SK-N-SH (cell line): ENCODE results near the gene TRPC5OS. TPM values are rescaled to one million over a fixed set of nuclear protein-coding genes. Genes with fewer than 3 reads are reported as not detected.

Source experiments
- CTCF ChIA-PET: fragments of 300-600, 350-600 bp; formaldehyde crosslinking; extraction: SDS; loops from one replicate; lab custom pipeline; 2021; lab: Yijun Ruan, JAX
- POLR2A ChIA-PET: fragments of 350-600 bp; sonication (Branson Sonifier 250); formaldehyde crosslinking; extraction: SDS; loops from one replicate; lab custom pipeline; 2020; ENCODE audit warnings: antibody characterized with exemption, inconsistent platforms; lab: Yijun Ruan, JAX
- DNase-seq: peaks from one replicate; pipeline ENCODE4 v3.0.0; 2012
- H2AFZ ChIP-seq: fragments of 200-600 bp; sonication (generic); 2 replicates; pipeline ENCODE4 v1.8.1; 2016; ENCODE audit warnings: antibody characterized with exemption, mild to moderate bottlenecking, low read depth
- H3F3A ChIP-seq: fragments of 200-600 bp; sonication (generic); replicated peaks from 2 replicates; pipeline ENCODE3; 2016; ENCODE audit warnings: antibody characterized with exemption, mild to moderate bottlenecking; ENCODE audit not compliant: insufficient read depth
- H3K27ac ChIP-seq, 2 experiments: fragments of 200-500 bp in 1 of 2; fragments of 200-600 bp in 1 of 2; sonication (Bioruptor generic) in 1 of 2; sonication (generic), shearing (Covaris generic) in 1 of 2; 2 replicates each; pipeline versions ENCODE4 v1.5.1 to v1.6.1; 2014 to 2016; ENCODE audit warnings: low read depth in 2 of 2, inconsistent platforms in 1 of 2, low read length in 1 of 2, mild to moderate bottlenecking in 1 of 2, mixed read lengths in 1 of 2
- H3K27me3 ChIP-seq: fragments of 200-600 bp; sonication (generic), shearing (Covaris generic); 2 replicates; pipeline ENCODE4 v1.6.1; 2016; ENCODE audit warnings: mixed run types; ENCODE audit not compliant: insufficient read depth
- H3K36me3 ChIP-seq, 2 experiments: fragments of 200-500 bp in 1 of 2; fragments of 200-600 bp in 1 of 2; sonication (Bioruptor generic) in 1 of 2; sonication (generic) in 1 of 2; replicated peaks in 1 of 2; 2 replicates each; pipeline versions ENCODE3 to v1.5.1; 2014 to 2016; ENCODE audit warnings: low read length in 1 of 2, mild to moderate bottlenecking in 1 of 2; ENCODE audit not compliant: insufficient read depth in 2 of 2, control insufficient read depth in 1 of 2
- H3K4me1 ChIP-seq, 2 experiments: fragments of 200-500 bp in 1 of 2; fragments of 200-600 bp in 1 of 2; sonication (Bioruptor generic) in 1 of 2; sonication (generic), shearing (Covaris generic) in 1 of 2; 2 replicates each; pipeline versions ENCODE4 v1.5.1 to v1.6.1; 2014 to 2016; ENCODE audit warnings: low read depth in 1 of 2, low read length in 1 of 2, mixed run types in 1 of 2; ENCODE audit not compliant: insufficient read depth in 2 of 2, control insufficient read depth in 1 of 2
- H3K4me2 ChIP-seq: fragments of 200-600 bp; sonication (generic), shearing (Covaris generic); 2 replicates; pipeline ENCODE4 v1.6.1; 2017; ENCODE audit warnings: mixed run types
- H3K4me3 ChIP-seq, 2 experiments: fragments of 200-500 bp in 1 of 2; fragments of 200-600 bp in 1 of 2; sonication (Bioruptor generic) in 1 of 2; sonication (generic), shearing (Covaris generic) in 1 of 2; 2 replicates each; pipeline versions ENCODE4 v1.5.1 to v1.8.1; 2014 to 2016; ENCODE audit warnings: low read depth in 2 of 2, inconsistent platforms in 1 of 2, low read length in 1 of 2, mild to moderate bottlenecking in 1 of 2, mixed read lengths in 1 of 2, moderate library complexity in 1 of 2
- H3K79me2 ChIP-seq: fragments of 200-600 bp; sonication (generic); 2 replicates; pipeline ENCODE4 v1.8.1; 2017; ENCODE audit warnings: mild to moderate bottlenecking; ENCODE audit not compliant: insufficient read depth
- H3K9ac ChIP-seq: fragments of 200-600 bp; sonication (generic); 2 replicates; pipeline ENCODE4 v1.6.1; 2017; ENCODE audit warnings: mixed run types
- H3K9me2 ChIP-seq: fragments of 200-600 bp; sonication (generic); 2 replicates; pipeline ENCODE4 v1.6.1; 2017; ENCODE audit warnings: mixed run types
- H3K9me3 ChIP-seq: fragments of 200-600 bp; sonication (generic); 2 replicates; pipeline ENCODE4 v1.6.1; 2017; ENCODE audit warnings: mixed run types, mild to moderate bottlenecking, moderate library complexity
- H4K20me1 ChIP-seq: fragments of 200-600 bp; sonication (generic); 2 replicates; pipeline ENCODE4 v1.6.1; 2017; ENCODE audit warnings: mild to moderate bottlenecking, mixed run types; ENCODE audit not compliant: insufficient read depth
- ELF1 ChIP-seq: IDR thresholded peaks from 2 replicates; pipeline ENCODE4 v1.4.0; 2012
- EZH2phosphoT487 ChIP-seq: fragments of 200-600 bp; sonication (generic); IDR thresholded peaks from 2 replicates; pipeline ENCODE4 v1.6.1; 2017; ENCODE audit warnings: low read depth, mixed run types, mild to moderate bottlenecking, antibody characterized with exemption, moderate library complexity, borderline replicate concordance
- FOSL2 ChIP-seq: IDR thresholded peaks from 2 replicates; pipeline ENCODE4 v1.4.0; 2012; ENCODE audit warnings: low read depth, mild to moderate bottlenecking, moderate library complexity, borderline replicate concordance
- FOXJ3 ChIP-seq: sonication (generic); formaldehyde crosslinking; IDR thresholded peaks from 2 replicates; pipeline ENCODE4 v1.5.1; 2020; ENCODE audit warnings: mild to moderate bottlenecking, missing genetic modification reagents
- FOXM1 ChIP-seq: IDR thresholded peaks from 2 replicates; pipeline ENCODE4 v1.4.0; 2012; ENCODE audit warnings: low read depth, mild to moderate bottlenecking
- GABPA ChIP-seq: IDR thresholded peaks from 2 replicates; pipeline ENCODE4 v1.4.0; 2012; ENCODE audit warnings: low read depth, mild to moderate bottlenecking
- JUND ChIP-seq: IDR thresholded peaks from 2 replicates; pipeline ENCODE4 v1.4.0; 2012
- NRF1 ChIP-seq: IDR thresholded peaks from 2 replicates; pipeline ENCODE4 v1.6.1; 2012; ENCODE audit warnings: low read depth, mild to moderate bottlenecking, low read length
- PBX3 ChIP-seq: IDR thresholded peaks from 2 replicates; pipeline ENCODE4; 2012
- RAD21 ChIP-seq: IDR thresholded peaks from 2 replicates; pipeline ENCODE4 v1.6.1; 2012; ENCODE audit warnings: mild to moderate bottlenecking, low read length
- RCOR1 ChIP-seq: fragments of 150-350 bp; IDR thresholded peaks from 2 replicates; pipeline ENCODE4 v1.6.1; 2017; ENCODE audit warnings: antibody characterized with exemption, low read length
- RFX5 ChIP-seq: IDR thresholded peaks from 2 replicates; pipeline ENCODE4 v1.6.1; 2012; ENCODE audit warnings: mild to moderate bottlenecking, improper control_type of control experiment, low read length
- RXRA ChIP-seq: IDR thresholded peaks from 2 replicates; pipeline ENCODE4 v1.4.0; 2012; ENCODE audit warnings: low read depth, mild to moderate bottlenecking, borderline replicate concordance
- SIN3A ChIP-seq: IDR thresholded peaks from 2 replicates; pipeline ENCODE4 v1.6.1; 2012; ENCODE audit warnings: low read depth, mild to moderate bottlenecking, low read length, moderate library complexity, borderline replicate concordance
- SMC3 ChIP-seq: IDR thresholded peaks from 2 replicates; pipeline ENCODE4 v1.6.1; 2012; ENCODE audit warnings: low read depth, low read length, improper control_type of control experiment
- TEAD4 ChIP-seq: IDR thresholded peaks from 2 replicates; pipeline ENCODE4 v1.4.0; 2012; ENCODE audit warnings: mild to moderate bottlenecking, borderline replicate concordance; ENCODE audit not compliant: insufficient read depth
- WGBS: methylation state at CpG from one replicate; pipeline ENCODE4 v1.1.6; 2017; ENCODE audit warnings: low lambda C conversion rate; 5-methylcytosine and 5-hydroxymethylcytosine counted together
- polyA plus RNA-seq, 3 experiments: library from polyadenylated mRNA; depleted of rRNA; stranded (reverse); fragments of >200 nt; gene quantifications; 2 replicates each; pipeline ENCODE4 v1.2.3, GENCODE V29; 2012
- TF ChIP-seq, protein P1 (sequence below): fragments of 150-350 bp; IDR thresholded peaks from 2 replicates; pipeline ENCODE4 v1.6.1; 2016; ENCODE audit warnings: mild to moderate bottlenecking, low read depth, low read length
- TF ChIP-seq, protein P2 (sequence below): IDR thresholded peaks from 2 replicates; pipeline ENCODE4 v1.4.0; 2012; ENCODE audit warnings: low read depth

TRPC5OS gene
- polyA plus RNA-seq (2012; rRNA removed), result not detected in 2 replicates
- not detected in 2 replicates for polyA plus RNA-seq (2012; cell fraction: cytosol; rRNA removed)
- polyA plus RNA-seq (2012; cell fraction: nucleus; rRNA removed), result not detected in 2 replicates

DNA sequence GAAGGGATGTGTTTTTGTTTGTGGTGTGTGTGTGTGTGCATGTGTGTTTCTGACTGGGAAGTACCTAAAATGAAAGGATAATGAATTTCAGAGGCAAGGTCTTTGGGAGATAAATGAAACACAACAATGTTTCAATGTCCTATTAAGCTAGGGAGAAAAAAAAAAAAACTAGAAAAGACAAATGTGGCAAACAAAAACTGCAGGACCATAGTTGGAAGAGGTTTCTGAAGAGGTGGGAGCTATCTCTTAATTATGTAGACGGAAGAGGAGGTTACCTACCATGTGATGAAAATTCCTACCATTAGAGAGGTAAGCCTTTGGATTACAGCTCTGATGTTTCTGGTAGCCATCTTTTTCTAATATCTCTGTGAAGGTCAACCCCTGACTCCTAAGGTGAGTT is at the start of gene TRPC5OS:
TSS of gene TRPC5OS (plus strand) at position 301 of the 400 bp plus-strand sequence. CDS start 25,669 bp downstream, outside the sequence.
- DNase-seq, result no peak
- H3K79me2 ChIP-seq, result no peaks in the 10 kb centered on the region
- no peaks in the 10 kb centered on the region for H3K9me3 ChIP-seq
- H3K36me3 ChIP-seq, result no peaks in the 10 kb centered on the region
- no peak within 1 kb of the TSS for H3K9ac ChIP-seq
- no peaks in the 10 kb centered on the region; the same call in 1 of the 2 replicates for H3K27me3 ChIP-seq
- no peaks in the 10 kb centered on the region for H3K9me2 ChIP-seq
- no peaks in the 10 kb centered on the region for H3K4me1 ChIP-seq
- no peaks in the 10 kb centered on the region for H3F3A ChIP-seq
- ChIA-PET CTCF (no interaction called here), POLR2A (no interaction called here)
- H4K20me1 ChIP-seq, result no peaks in the 10 kb centered on the region
- no peak within 1 kb of the TSS for H3K4me3 ChIP-seq
- no peak within 1 kb of the TSS for H2AFZ ChIP-seq
- WGBS, result 41% methylated on average over 1 of the region's 1 CpG
- H3K27ac ChIP-seq, result no peak within 1 kb of the TSS
- no peak within 1 kb of the TSS for H3K4me2 ChIP-seq
- no peak for TF ChIP-seq TEAD4
- no peak for TF ChIP-seq NRF1
- TF ChIP-seq RCOR1, result no peak
- TF ChIP-seq RAD21, result no peak
- TF ChIP-seq, protein P1, sequence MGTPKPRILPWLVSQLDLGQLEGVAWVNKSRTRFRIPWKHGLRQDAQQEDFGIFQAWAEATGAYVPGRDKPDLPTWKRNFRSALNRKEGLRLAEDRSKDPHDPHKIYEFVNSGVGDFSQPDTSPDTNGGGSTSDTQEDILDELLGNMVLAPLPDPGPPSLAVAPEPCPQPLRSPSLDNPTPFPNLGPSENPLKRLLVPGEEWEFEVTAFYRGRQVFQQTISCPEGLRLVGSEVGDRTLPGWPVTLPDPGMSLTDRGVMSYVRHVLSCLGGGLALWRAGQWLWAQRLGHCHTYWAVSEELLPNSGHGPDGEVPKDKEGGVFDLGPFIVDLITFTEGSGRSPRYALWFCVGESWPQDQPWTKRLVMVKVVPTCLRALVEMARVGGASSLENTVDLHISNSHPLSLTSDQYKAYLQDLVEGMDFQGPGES, result no peak
- TF ChIP-seq RFX5, result no peak
- no peak for TF ChIP-seq SIN3A
- no peak for TF ChIP-seq GABPA
- no peak for TF ChIP-seq FOXM1
- TF ChIP-seq SMC3, result no peak

- H2AFZ ChIP-seq, result no peak overlapping the region
- no peaks in the 10 kb centered on the region for H3K9me2 ChIP-seq
- no peak for DNase-seq
- H3K27ac ChIP-seq, result no peak overlapping the region
- no peaks in the 10 kb centered on the region for H3F3A ChIP-seq
- ChIA-PET POLR2A (no interaction called here), CTCF (no interaction called here)
- H3K27me3 ChIP-seq, result peaks cover 5% of the 10 kb centered on the region; the same call in 1 of the 2 replicates
- H3K4me2 ChIP-seq, result no peak overlapping the region
- WGBS, result 17% methylated on average over 2 of the region's 2 CpGs
- H3K9me3 ChIP-seq, result no peaks in the 10 kb centered on the region
- no peaks in the 10 kb centered on the region for H3K79me2 ChIP-seq
- H3K4me3 ChIP-seq, result no peak overlapping the region
- TF ChIP-seq RXRA (no peak), SMC3 (no peak)
- TF ChIP-seq, protein P2, sequence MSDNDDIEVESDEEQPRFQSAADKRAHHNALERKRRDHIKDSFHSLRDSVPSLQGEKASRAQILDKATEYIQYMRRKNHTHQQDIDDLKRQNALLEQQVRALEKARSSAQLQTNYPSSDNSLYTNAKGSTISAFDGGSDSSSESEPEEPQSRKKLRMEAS, result no peak
- H3K36me3 ChIP-seq, result no peaks in the 10 kb centered on the region
- H3K4me1 ChIP-seq, result no peaks in the 10 kb centered on the region
- H4K20me1 ChIP-seq, result no peaks in the 10 kb centered on the region
- H3K9ac ChIP-seq, result no peak overlapping the region
Observed at GRCh38 chrX:111829345-111829744, 46.6 kb upstream of the TRPC5OS start.

DNA sequence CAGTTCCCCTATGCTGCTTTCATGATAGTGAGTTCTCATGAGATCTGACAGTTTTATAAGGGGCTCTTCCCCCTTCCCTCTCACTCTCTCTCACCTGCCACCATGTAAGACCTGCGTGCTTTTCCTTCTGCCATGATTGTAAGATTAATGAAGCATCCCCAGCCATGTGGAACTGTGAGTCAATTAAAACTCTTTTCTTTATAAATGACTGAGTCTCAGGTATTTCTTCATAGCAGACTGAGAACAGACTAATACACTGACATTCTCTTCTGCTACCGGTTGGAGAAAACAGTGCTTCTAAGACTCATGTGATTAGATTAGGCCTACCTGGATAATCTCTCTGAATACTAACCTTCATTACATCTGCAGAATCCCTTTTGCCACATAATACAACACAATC is 45.4 kb upstream of the TRPC5OS start:
- TF ChIP-seq JUND, result no peak
- TF ChIP-seq ELF1, result no peak
- TF ChIP-seq SMC3, result no peak
- TF ChIP-seq RFX5, result no peak
- no peak for TF ChIP-seq PBX3
- no peak for TF ChIP-seq FOSL2
- TF ChIP-seq TEAD4, result no peak
- TF ChIP-seq FOXJ3, result no peak
- TF ChIP-seq EZH2phosphoT487, result no peak
- Histone ChIP-seq H3K9me3 (no peaks in the 10 kb centered on the region), H2AFZ (no peak overlapping the region), H3K27ac (no peak overlapping the region), H3K4me2 (no peak overlapping the region), H3K79me2 (no peaks in the 10 kb centered on the region), H3K4me1 (no peaks in the 10 kb centered on the region), H3F3A (no peaks in the 10 kb centered on the region), H3K9me2 (no peaks in the 10 kb centered on the region), H3K4me3 (no peak overlapping the region), H4K20me1 (no peaks in the 10 kb centered on the region), H3K9ac (no peak overlapping the region), H3K27me3 (peaks cover 5% of the 10 kb centered on the region; the same call in 1 of the 2 replicates), H3K36me3 (no peaks in the 10 kb centered on the region)
- no peak for DNase-seq
- CTCF ChIA-PET, result no interaction called here
- POLR2A ChIA-PET, result no interaction called here
- 38% methylated on average over 2 of the region's 2 CpGs for WGBS
